CD8-positive, alpha-beta memory T cell (primary cell): ENCODE measurements around the gene CDC42EP3. TPM values are rescaled to one million over a fixed set of nuclear protein-coding genes. Genes with fewer than 3 reads are reported as not detected.

ENCODE experiments used
- CTCF ChIA-PET: fragments of 350-600 bp; sonication (Branson Sonifier 250); formaldehyde crosslinking; loops from one replicate; lab custom pipeline; 2021; ENCODE audit warnings: antibody characterized with exemption; lab: Charles Lee
- POLR2A ChIA-PET: fragments of 350-600 bp; sonication (Branson Sonifier 250); formaldehyde crosslinking; loops from one replicate; lab custom pipeline; 2021; ENCODE audit warnings: antibody characterized with exemption; lab: Charles Lee
- DNase-seq, 5 donors: peaks; one replicate each; pipeline versions ENCODE4 v3.0.0 to v3.0.0-alpha.2; 2020 to 2022; ENCODE audit warnings: mixed read lengths in 1 of 5
- H3K27ac ChIP-seq: one replicate; pipeline ENCODE4 v1.7.0; 2013; ENCODE audit warnings: low read depth, mild to moderate bottlenecking, low read length, moderate library complexity
- H3K27me3 ChIP-seq: 2 replicates; pipeline ENCODE4 v1.7.0; 2013; ENCODE audit warnings: low read length, mild to moderate bottlenecking; ENCODE audit not compliant: insufficient read depth, poor library complexity, severe bottlenecking
- H3K36me3 ChIP-seq: 2 replicates; pipeline ENCODE4 v1.7.0; 2013; ENCODE audit warnings: mild to moderate bottlenecking, low read length, moderate library complexity; ENCODE audit not compliant: insufficient read depth
- H3K4me1 ChIP-seq: 2 replicates; pipeline ENCODE4 v1.7.0; 2013; ENCODE audit warnings: mild to moderate bottlenecking, low read length, moderate library complexity; ENCODE audit not compliant: insufficient read depth
- H3K4me3 ChIP-seq: 2 replicates; pipeline ENCODE4 v1.7.0; 2013; ENCODE audit warnings: mild to moderate bottlenecking, low read length
- H3K9me3 ChIP-seq: 2 replicates; pipeline ENCODE4 v1.7.0; 2013; ENCODE audit warnings: mild to moderate bottlenecking, low read length
- H3K27ac Mint-ChIP-seq, 8 donors: one replicate each; pipeline ENCODE4 v1.8.0; 2020 to 2021; ENCODE audit warnings: mixed read lengths in 8 of 8, mild to moderate bottlenecking in 6 of 8, inconsistent platforms in 3 of 8, moderate library complexity in 3 of 8
- H3K27me3 Mint-ChIP-seq, 2 donors: one replicate each; pipeline ENCODE4 v1.8.0; 2020 to 2021; ENCODE audit warnings: mixed read lengths in 2 of 2, mild to moderate bottlenecking in 1 of 2, moderate library complexity in 1 of 2
- H3K36me3 Mint-ChIP-seq, 3 donors: one replicate each; pipeline ENCODE4 v1.8.0; 2020 to 2021; ENCODE audit warnings: mixed read lengths in 3 of 3, inconsistent platforms in 1 of 3, mild to moderate bottlenecking in 1 of 3
- H3K4me1 Mint-ChIP-seq, 3 donors: one replicate each; pipeline ENCODE4 v1.8.0; 2020 to 2021; ENCODE audit warnings: mixed read lengths in 3 of 3, inconsistent platforms in 1 of 3, mild to moderate bottlenecking in 1 of 3
- H3K4me3 Mint-ChIP-seq, 7 donors: one replicate each; pipeline ENCODE4 v1.8.0; 2020 to 2021; ENCODE audit warnings: mixed read lengths in 7 of 7, mild to moderate bottlenecking in 6 of 7, moderate library complexity in 4 of 7, inconsistent platforms in 2 of 7
- H3K9me3 Mint-ChIP-seq, 5 donors: one replicate each; pipeline ENCODE4 v1.8.0; 2020 to 2022; ENCODE audit warnings: mixed read lengths in 5 of 5, mild to moderate bottlenecking in 3 of 5, moderate library complexity in 2 of 5, inconsistent platforms in 1 of 5
- polyA plus RNA-seq: library from polyadenylated mRNA; unstranded; fragments of 300-500 nt; fragmentation: Illumina TruSeq; gene quantifications from one replicate; pipeline ENCODE4 v1.2.3, GENCODE V29; 2021
- total RNA-seq, 2 experiments: library from RNA; stranded (reverse); gene quantifications; one replicate each; pipeline ENCODE4 v1.2.3, GENCODE V29; 2021

The CDC42EP3 gene
- total and polyA plus RNA-seq, 3 experiments from 2014 or later = 37.1 to 141 (median 39.1) TPM

DNA sequence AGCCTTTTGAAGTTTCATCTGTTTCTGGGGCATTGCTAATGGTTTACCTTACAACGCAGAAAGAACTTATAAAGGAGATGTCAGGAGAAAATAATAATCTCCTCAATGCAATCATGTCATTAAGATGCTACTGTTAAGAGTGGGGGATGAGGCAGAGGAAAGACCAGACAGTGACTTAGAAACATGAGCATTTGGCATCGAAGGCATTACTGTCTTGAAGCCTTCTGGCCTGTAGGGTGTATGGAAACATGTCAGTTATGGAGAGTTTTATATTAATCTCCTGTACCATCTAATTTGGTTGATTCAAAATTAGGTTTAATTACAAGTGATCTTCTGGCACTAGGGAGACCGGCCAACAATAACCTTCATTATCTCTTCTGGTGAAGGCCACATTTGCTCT is 32.5 kb downstream of the CDC42EP3 start:
- no peaks in the 10 kb centered on the region for H3K9me3 ChIP-seq
- CTCF ChIA-PET = interaction anchor here (1.0 kb wide), 1 partner anchor 224 kb away, joined by 3 read pairs; no protein-coding TSS in a partner anchor
- H3K4me3 ChIP-seq = no peak overlapping the region
- Mint-ChIP-seq H3K27ac (peak overlapping the region in 7 of 8 donors; percentile 9 to 96 (median 72)), H3K36me3 (peaks cover 41 to 45% (median 44%) of the 10 kb centered on the region in 3 donors), H3K27me3 (no peaks in the 10 kb centered on the region), H3K4me1 (peaks cover 92 to 96% (median 95%) of the 10 kb centered on the region in 3 donors), H3K4me3 (no peak overlapping the region), H3K9me3 (no peaks in the 10 kb centered on the region)
- POLR2A ChIA-PET = no interaction called here
- peaks cover 50% of the 10 kb centered on the region for H3K4me1 ChIP-seq
- no peaks in the 10 kb centered on the region for H3K27me3 ChIP-seq
- DNase-seq = no peak
- no peak overlapping the region for H3K27ac ChIP-seq
- H3K36me3 ChIP-seq = peaks cover under 1% of the 10 kb centered on the region

GRCh38 chr2:37637985-37638384 is 33.5 kb downstream of the CDC42EP3 start:
- H3K4me1 Mint-ChIP-seq = peaks cover 92 to 96% (median 95%) of the 10 kb centered on the region in 3 donors
- H3K4me3 ChIP-seq = no peak overlapping the region
- peak overlapping the region in 1 of 7 donors; percentile 33 for H3K4me3 Mint-ChIP-seq
- DNase-seq = no peak
- no peaks in the 10 kb centered on the region for H3K27me3 Mint-ChIP-seq
- H3K27me3 ChIP-seq = no peaks in the 10 kb centered on the region
- POLR2A ChIA-PET = no interaction called here
- H3K9me3 ChIP-seq = no peaks in the 10 kb centered on the region
- H3K27ac Mint-ChIP-seq = peak overlapping the region in 7 of 8 donors; percentile 50 to 99 (median 95)
- H3K4me1 ChIP-seq = peaks cover 50% of the 10 kb centered on the region
- no peak overlapping the region for H3K27ac ChIP-seq
- peaks cover 36 to 41% (median 40%) of the 10 kb centered on the region in 3 donors for H3K36me3 Mint-ChIP-seq
- no peaks in the 10 kb centered on the region for H3K36me3 ChIP-seq
- no peaks in the 10 kb centered on the region for H3K9me3 Mint-ChIP-seq
- CTCF ChIA-PET = interaction anchor here (1.1 kb wide), 1 partner anchor 11 kb away, joined by 4 read pairs; no protein-coding TSS in a partner anchor

DNA sequence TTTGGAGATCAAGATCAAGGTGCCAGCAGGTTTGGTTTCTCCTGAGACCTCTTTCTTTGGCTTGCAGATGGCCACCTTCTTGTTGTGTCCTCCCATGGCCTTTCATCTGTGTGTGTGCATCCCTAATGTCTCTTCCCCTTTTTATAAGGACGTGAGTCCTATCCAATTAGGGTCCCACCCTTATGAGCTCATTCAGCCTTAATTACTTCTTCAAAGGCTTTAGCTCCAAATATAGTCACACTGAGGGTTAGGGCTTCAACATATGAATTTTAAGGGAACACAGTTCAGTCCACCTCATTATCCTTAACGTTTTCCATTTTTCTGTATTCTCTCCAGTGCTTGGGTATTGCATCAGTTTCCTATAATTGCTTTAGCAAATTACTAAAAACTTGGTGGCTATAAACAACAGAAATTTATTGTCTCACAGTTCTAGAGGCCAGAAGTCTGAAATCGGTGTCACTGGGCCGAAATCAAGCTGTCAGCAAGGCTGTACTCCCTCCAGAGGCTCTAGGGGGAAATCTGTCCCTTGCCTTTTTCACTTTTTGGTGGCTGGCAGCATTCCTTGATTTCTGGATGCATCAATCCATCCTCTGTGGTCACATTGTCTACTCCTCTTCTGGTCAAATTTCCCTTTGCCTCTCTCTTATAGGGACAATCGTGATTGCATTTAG is 34.1 kb downstream of the CDC42EP3 start:
- Histone ChIP-seq H3K27me3 (no peaks in the 10 kb centered on the region), H3K4me1 (peaks cover 49% of the 10 kb centered on the region), H3K9me3 (no peaks in the 10 kb centered on the region), H3K4me3 (no peak overlapping the region), H3K27ac (no peak overlapping the region), H3K36me3 (no peaks in the 10 kb centered on the region)
- no peaks in the 10 kb centered on the region for H3K27me3 Mint-ChIP-seq
- H3K9me3 Mint-ChIP-seq = no peaks in the 10 kb centered on the region
- peaks cover 92 to 96% (median 95%) of the 10 kb centered on the region in 3 donors for H3K4me1 Mint-ChIP-seq
- ChIA-PET CTCF (interaction anchor here (0.7 to 2.0 kb wide), 4 partner anchors 9 to 223 kb away, joined by 3 to 5 read pairs (median 4); no protein-coding TSS in a partner anchor), POLR2A (no interaction called here)
- H3K27ac Mint-ChIP-seq = peak overlapping the region; percentile 91 to 99 (median 96)
- DNase-seq = no peak
- H3K4me3 Mint-ChIP-seq = peak overlapping the region in 3 of 7 donors; percentile 32 to 78 (median 63)
- H3K36me3 Mint-ChIP-seq = peaks cover 33 to 42% (median 39%) of the 10 kb centered on the region in 3 donors

- Histone ChIP-seq H3K4me1 (peaks cover 49% of the 10 kb centered on the region), H3K36me3 (no peaks in the 10 kb centered on the region), H3K27me3 (no peaks in the 10 kb centered on the region), H3K9me3 (no peaks in the 10 kb centered on the region), H3K4me3 (no peak overlapping the region), H3K27ac (peak overlapping the region; percentile 47)
- DNase-seq = no peak
- Mint-ChIP-seq H3K9me3 (no peaks in the 10 kb centered on the region), H3K4me3 (peak overlapping the region in 6 of 7 donors; percentile 49 to 78 (median 62)), H3K27ac (peak overlapping the region; percentile 91 to 99 (median 96)), H3K36me3 (peaks cover 27 to 36% (median 32%) of the 10 kb centered on the region in 3 donors), H3K27me3 (no peaks in the 10 kb centered on the region), H3K4me1 (peaks cover 86 to 93% (median 91%) of the 10 kb centered on the region in 3 donors)
- ChIA-PET POLR2A (interaction anchor here (1.0 kb wide), 1 partner anchor 37 kb away, joined by 5 read pairs; no protein-coding TSS in a partner anchor), CTCF (interaction anchor here (0.7 to 2.0 kb wide), 4 partner anchors 9 to 222 kb away, joined by 3 to 5 read pairs (median 4); no protein-coding TSS in a partner anchor)
Observed at GRCh38 chr2:37636381-37637066, 34.9 kb downstream of the CDC42EP3 start.

- CTCF ChIA-PET = interaction anchor here (1.0 to 2.0 kb wide), 3 partner anchors 13 to 221 kb away, joined by 4 to 5 read pairs (median 5); no protein-coding TSS in a partner anchor
- H3K27me3 Mint-ChIP-seq = no peaks in the 10 kb centered on the region
- H3K4me1 ChIP-seq = peaks cover 49% of the 10 kb centered on the region
Observed at GRCh38 chr2:37635504-37636380, 35.7 kb downstream of the CDC42EP3 start.

GRCh38 chr2:37634914-37635503 is 36.4 kb downstream of the CDC42EP3 start:
- Histone ChIP-seq H3K36me3 (no peaks in the 10 kb centered on the region), H3K9me3 (no peaks in the 10 kb centered on the region), H3K27me3 (no peaks in the 10 kb centered on the region), H3K4me1 (peaks cover 49% of the 10 kb centered on the region), H3K27ac (peak overlapping the region; percentile 10), H3K4me3 (no peak overlapping the region)
- H3K27me3 Mint-ChIP-seq = no peaks in the 10 kb centered on the region
- H3K4me3 Mint-ChIP-seq = peak overlapping the region; percentile 4 to 78 (median 58)
- H3K27ac Mint-ChIP-seq = peak overlapping the region; percentile 91 to 99 (median 96)
- DNase-seq = no peak
- H3K36me3 Mint-ChIP-seq = peaks cover 23 to 28% (median 27%) of the 10 kb centered on the region in 3 donors
- H3K9me3 Mint-ChIP-seq = no peaks in the 10 kb centered on the region
- ChIA-PET CTCF (no interaction called here), POLR2A (interaction anchor here (1.2 kb wide), 1 partner anchor 9 kb away, joined by 4 read pairs; no protein-coding TSS in a partner anchor)
- H3K4me1 Mint-ChIP-seq = peaks cover 88 to 96% (median 95%) of the 10 kb centered on the region in 3 donors

More at GRCh38 chr2:37635504-37636380, 35.7 kb downstream of the CDC42EP3 start:
- DNase-seq = peak; percentile 46 to 87 (median 66)
- Mint-ChIP-seq H3K9me3 (no peaks in the 10 kb centered on the region), H3K27ac (peak overlapping the region; percentile 91 to 99 (median 96)), H3K36me3 (peaks cover 25 to 29% (median 28%) of the 10 kb centered on the region in 3 donors), H3K4me1 (peaks cover 86 to 92% (median 92%) of the 10 kb centered on the region in 3 donors), H3K4me3 (peak overlapping the region; percentile 4 to 78 (median 61))
- no peak overlapping the region for H3K4me3 ChIP-seq
- H3K9me3 ChIP-seq = no peaks in the 10 kb centered on the region
- peak overlapping the region; percentile 47 for H3K27ac ChIP-seq
- H3K27me3 ChIP-seq = no peaks in the 10 kb centered on the region
- no peaks in the 10 kb centered on the region for H3K36me3 ChIP-seq
- POLR2A ChIA-PET = interaction anchor here (1.0 kb wide), 1 partner anchor 36 kb away, joined by 5 read pairs; no protein-coding TSS in a partner anchor
